Omental fat pad (tissue), 4 donors: Measurements from ENCODE around the gene ZNF24. TPM values are rescaled to one million over a fixed set of nuclear protein-coding genes. Genes with fewer than 3 reads are reported as not detected.

Experiments
- ATAC-seq: fragments of 150-250 bp; one replicate; pipeline ENCODE4 v1.9.1; 2016; ENCODE audit warnings: mild to moderate bottlenecking, moderate library complexity; ENCODE audit not compliant: low FRiP score
- DNase-seq: peaks from one replicate; pipeline ENCODE4 v3.0.0-alpha.2; 2019; ENCODE audit warnings: low spot score
- total RNA-seq, 4 donors: library from RNA; depleted of rRNA; stranded (reverse); fragments of >200 nt; gene quantifications; one replicate each; pipeline ENCODE4 v1.1.0, GENCODE V29; 2016
- TF ChIP-seq, protein P1 (sequence below), 3 donors: fragments of 450-650 bp; IDR thresholded peaks; one replicate each; pipeline ENCODE4 v1.5.1; 2016 to 2017; ENCODE audit warnings: antibody characterized with exemption in 3 of 3, mild to moderate bottlenecking in 3 of 3, moderate library complexity in 2 of 3

ZNF24 gene
- total RNA-seq, 4 donors from 2014 or later, result 24.8 to 41.9 (median 30.8) TPM

DNA sequence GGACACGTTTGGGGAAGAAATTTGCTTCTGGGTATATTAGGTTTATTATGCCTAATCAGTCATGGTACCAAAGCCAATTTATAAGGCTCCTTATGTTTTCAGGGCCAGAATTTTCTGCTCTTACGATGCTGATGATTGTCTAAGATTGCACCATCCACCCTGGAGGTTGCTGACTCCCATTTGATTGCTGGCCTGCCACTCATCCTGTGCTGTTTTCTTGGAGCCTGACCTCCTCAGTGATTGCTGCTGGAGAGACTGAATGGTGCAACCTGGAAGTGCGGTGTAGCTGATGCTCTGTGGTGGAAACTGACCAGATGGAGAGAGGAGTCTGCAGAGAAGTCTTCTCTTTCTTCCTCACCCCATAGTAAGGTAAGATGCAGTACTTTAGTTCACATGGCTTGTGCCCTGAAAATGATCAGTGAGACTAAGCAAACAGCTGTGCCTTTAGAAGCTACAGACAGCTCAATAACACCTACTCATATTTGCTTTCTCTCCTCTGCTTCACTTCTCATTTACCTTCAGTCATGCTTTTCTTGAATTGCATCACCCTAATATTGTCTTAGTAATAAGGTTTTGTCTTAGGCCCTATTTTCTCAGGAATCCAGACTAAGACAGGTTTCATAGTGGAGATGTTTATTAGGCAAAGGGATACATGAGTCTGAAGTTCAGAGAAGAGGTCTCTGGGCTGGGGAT lies 17.4 kb downstream of the ZNF24 start:
- DNase-seq (no peak), ATAC-seq (no peak)
- TF ChIP-seq, protein P1, sequence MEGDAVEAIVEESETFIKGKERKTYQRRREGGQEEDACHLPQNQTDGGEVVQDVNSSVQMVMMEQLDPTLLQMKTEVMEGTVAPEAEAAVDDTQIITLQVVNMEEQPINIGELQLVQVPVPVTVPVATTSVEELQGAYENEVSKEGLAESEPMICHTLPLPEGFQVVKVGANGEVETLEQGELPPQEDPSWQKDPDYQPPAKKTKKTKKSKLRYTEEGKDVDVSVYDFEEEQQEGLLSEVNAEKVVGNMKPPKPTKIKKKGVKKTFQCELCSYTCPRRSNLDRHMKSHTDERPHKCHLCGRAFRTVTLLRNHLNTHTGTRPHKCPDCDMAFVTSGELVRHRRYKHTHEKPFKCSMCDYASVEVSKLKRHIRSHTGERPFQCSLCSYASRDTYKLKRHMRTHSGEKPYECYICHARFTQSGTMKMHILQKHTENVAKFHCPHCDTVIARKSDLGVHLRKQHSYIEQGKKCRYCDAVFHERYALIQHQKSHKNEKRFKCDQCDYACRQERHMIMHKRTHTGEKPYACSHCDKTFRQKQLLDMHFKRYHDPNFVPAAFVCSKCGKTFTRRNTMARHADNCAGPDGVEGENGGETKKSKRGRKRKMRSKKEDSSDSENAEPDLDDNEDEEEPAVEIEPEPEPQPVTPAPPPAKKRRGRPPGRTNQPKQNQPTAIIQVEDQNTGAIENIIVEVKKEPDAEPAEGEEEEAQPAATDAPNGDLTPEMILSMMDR (IDR thresholded peaks at IDR 0.05), result no peak

GRCh38 chr18:35324926-35325655 lies 19.1 kb downstream of the ZNF24 start:
- DNase-seq (no peak), ATAC-seq (no peak)
- TF ChIP-seq, protein P1 (IDR thresholded peaks at IDR 0.05), result no peak

DNA sequence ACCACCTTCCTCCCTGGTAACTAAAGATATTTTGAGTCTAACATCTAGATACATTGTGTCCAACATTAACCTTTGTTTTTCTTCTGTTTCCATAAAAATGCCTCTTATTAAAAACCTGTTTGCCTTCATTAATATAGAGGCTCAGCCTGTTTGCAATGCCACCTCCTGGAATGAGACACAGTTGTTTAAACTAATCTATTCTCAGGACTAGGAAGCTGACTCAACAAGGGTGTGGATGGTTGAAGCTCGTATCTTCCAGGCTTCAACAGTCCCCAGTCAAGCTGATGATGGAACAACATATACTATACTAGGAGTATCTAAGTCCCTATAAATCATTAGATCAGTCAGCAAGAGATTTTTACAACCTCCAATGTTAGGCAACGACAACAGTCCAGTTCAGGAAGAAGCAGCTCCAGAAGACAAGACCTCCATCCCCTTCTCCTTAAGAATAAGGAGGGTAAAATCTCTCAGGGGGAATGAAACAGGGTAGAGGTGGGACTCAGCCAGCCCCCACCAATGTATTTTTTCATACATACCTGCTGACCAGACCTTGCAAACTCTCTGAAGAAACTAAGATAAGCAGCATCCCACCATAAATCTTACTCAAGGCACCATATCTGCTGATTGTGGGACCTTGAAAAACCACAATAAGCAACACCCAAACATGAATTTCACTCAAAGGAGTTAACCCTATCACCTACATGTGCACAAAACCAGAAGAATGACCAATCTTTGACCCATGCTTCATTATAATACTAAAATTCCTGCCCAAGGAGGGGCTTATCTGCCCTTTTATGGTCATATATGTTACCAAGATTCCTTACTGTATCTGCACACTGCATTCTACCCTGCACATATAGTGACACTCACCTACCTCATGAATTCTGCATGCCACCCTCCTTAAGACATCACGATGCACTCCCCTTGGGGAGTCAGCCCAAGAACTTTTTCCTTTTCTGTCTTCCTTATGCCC lies 21.4 kb downstream of the ZNF24 start:
- DNase-seq, result no peak
- ATAC-seq, result no peak
- TF ChIP-seq, protein P1 (IDR thresholded peaks at IDR 0.05), result no peak

GRCh38 chr18:35311496-35311895 lies 32.7 kb downstream of the ZNF24 start:
- TF ChIP-seq, protein P1 (IDR thresholded peaks at IDR 0.05), result no peak
- DNase-seq (no peak), ATAC-seq (no peak)

DNA sequence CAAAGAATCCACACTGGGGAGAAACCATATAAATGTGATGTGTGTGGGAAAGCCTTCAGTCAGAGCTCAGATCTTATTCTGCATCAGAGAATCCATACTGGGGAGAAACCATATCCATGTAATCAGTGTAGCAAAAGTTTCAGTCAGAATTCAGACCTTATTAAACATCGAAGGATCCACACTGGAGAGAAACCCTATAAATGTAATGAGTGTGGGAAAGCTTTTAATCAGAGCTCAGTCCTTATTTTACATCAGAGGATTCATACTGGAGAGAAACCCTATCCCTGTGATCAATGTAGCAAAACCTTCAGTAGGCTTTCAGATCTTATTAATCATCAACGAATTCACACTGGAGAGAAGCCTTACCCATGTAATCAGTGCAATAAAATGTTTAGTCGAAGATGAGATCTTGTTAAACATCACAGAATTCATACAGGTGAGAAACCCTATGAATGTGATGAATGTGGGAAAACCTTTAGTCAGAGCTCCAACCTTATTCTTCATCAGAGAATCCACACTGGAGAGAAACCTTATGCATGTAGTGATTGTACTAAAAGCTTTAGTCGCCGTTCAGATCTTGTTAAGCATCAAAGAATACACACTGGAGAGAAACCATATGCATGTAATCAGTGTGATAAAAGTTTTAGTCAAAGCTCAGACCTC lies 37.5 kb downstream of the ZNF24 start:
- TF ChIP-seq, protein P1 (IDR thresholded peaks at IDR 0.05), result no peak
- no peak for ATAC-seq
- DNase-seq, result no peak

GRCh38 chr18:35303610-35304009 lies 40.6 kb downstream of the ZNF24 start:
- no peak for DNase-seq
- TF ChIP-seq, protein P1 (IDR thresholded peaks at IDR 0.05), result no peak
- ATAC-seq, result no peak
